T47D (cell line): ENCODE measurements around the gene RDH12.
"Not testable (repeated sequence)": the region's sequence is repeated elsewhere in the genome, so short reads cannot be mapped to it uniquely, and the experiment has no call there.

Experiments used
- DNase-seq, 2 experiments: peaks; one replicate each; pipeline versions ENCODE4 v3.0.0 to v3.0.0-alpha.2; 2011 to 2012; ENCODE audit warnings: low read depth in 1 of 2, low spot score in 1 of 2
- JUND ChIP-seq: IDR thresholded peaks from 2 replicates; pipeline ENCODE4 v1.6.1; 2012; ENCODE audit warnings: low read depth
- in situ Hi-C: cut with HindIII; loops from 2 replicates; pipeline ENCODE4 v1.10.0; 2016; ENCODE audit warnings: low sequenced_read_pairs, low pct_unique_long_range_greater_than_20kb

The RDH12 gene

GRCh38 chr14:67680941-67681340, 20.7 kb upstream of the RDH12 start:
- in situ Hi-C loops: no loop called here
- no peak for TF ChIP-seq JUND
- DNase-seq: no peak

GRCh38 chr14:67683842-67684241, 17.8 kb upstream of the RDH12 start:
- no peak for DNase-seq
- no peak for TF ChIP-seq JUND
- in situ Hi-C loops: no loop called here

GRCh38 chr14:67690011-67690410, 11.7 kb upstream of the RDH12 start:
- in situ Hi-C loops: no loop called here
- DNase-seq: no peak
- TF ChIP-seq JUND: no peak

- no peak for TF ChIP-seq JUND
- in situ Hi-C loops: no loop called here
- DNase-seq: peak; percentile 93 to 96
Measured at GRCh38 chr14:67694791-67695393, 6.8 kb upstream of the RDH12 start.

- peak; percentile 77 to 95 for DNase-seq
- in situ Hi-C loops: no loop called here
- no peak for TF ChIP-seq JUND
Measured at GRCh38 chr14:67695394-67695949, 6.2 kb upstream of the RDH12 start, which contains the start of gene RDH11. RDH11 (minus strand) TSS chr14:67695764; CDS start chr14:67695703, 61 bp downstream.

- DNase-seq: no peak
- no peak for TF ChIP-seq JUND
- in situ Hi-C loops: no loop called here
Measured at GRCh38 chr14:67697006-67697405, 4.7 kb upstream of the RDH12 start.

GRCh38 chr14:67698179-67698578, 3.5 kb upstream of the RDH12 start:
- no peak for DNase-seq
- TF ChIP-seq JUND: no peak
- in situ Hi-C loops: no loop called here

GRCh38 chr14:67703997-67704396, 2.3 kb downstream of the RDH12 start:
- in situ Hi-C loops: no loop called here
- TF ChIP-seq JUND: no peak
- DNase-seq: no peak

- in situ Hi-C loops: no loop called here
- peak; percentile 53 to 84 for DNase-seq
- TF ChIP-seq JUND: no peak
Measured at GRCh38 chr14:67704484-67705089, 2.9 kb downstream of the RDH12 start.

- TF ChIP-seq JUND: no peak
- in situ Hi-C loops: no loop called here
- no peak for DNase-seq
Measured at GRCh38 chr14:67705211-67705610, 3.5 kb downstream of the RDH12 start.

GRCh38 chr14:67709346-67709745, 7.7 kb downstream of the RDH12 start:
- in situ Hi-C loops, DNase-seq: not testable (repeated sequence)

- DNase-seq, in situ Hi-C loops: not testable (repeated sequence)
Measured at GRCh38 chr14:67709796-67710195, 8.1 kb downstream of the RDH12 start.

- DNase-seq: peak in 1 of 2 experiments; percentile 49
- no peak for TF ChIP-seq JUND
- in situ Hi-C loops: no loop called here
Measured at GRCh38 chr14:67710209-67710608, 8.5 kb downstream of the RDH12 start.
